Peyer's patch (tissue), 4 donors: ENCODE results near the gene UST.

Source experiments
- CTCF ChIP-seq, 6 experiments: fragments of 450-650 bp in 4 of 6; fragments of 200-600 bp in 2 of 6; sonication (generic) in 1 of 6; IDR thresholded peaks; one replicate each; pipeline ENCODE4 v1.5.1; 2017 to 2019; ENCODE audit warnings: antibody characterized with exemption in 6 of 6, mild to moderate bottlenecking in 3 of 6, moderate library complexity in 1 of 6
- POLR2A ChIP-seq, 2 donors: fragments of 450-650 bp; IDR thresholded peaks; one replicate each; pipeline ENCODE4 v1.5.1; 2017; ENCODE audit warnings: antibody characterized with exemption in 2 of 2, mild to moderate bottlenecking in 2 of 2, moderate library complexity in 2 of 2

DNA sequence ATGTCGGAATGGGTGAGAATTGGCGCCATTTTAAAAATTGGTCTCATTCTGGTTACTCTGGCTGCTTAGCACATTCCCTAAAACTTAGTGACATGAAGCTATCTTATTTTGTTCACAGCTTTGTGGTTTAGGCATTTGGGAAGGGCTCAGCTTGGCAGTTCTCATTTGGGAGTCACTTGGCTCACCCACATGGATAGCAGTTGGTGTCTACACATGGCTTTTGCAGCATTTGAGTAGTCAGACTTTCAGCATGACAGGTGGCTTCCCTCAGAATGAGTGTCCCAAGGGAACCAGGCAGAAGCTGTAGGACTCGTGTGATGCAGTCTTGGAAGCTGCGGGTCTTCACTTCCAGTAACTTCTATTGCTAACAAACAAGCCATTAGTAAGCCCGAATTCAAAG is 64.6 kb downstream of the UST start:
- TF ChIP-seq CTCF (IDR thresholded peaks at IDR 0.05) (no peak), POLR2A (IDR thresholded peaks at IDR 0.05) (no peak)
